HEK293T (cell line): ENCODE measurements around the gene CTR9.

Experiments used
- ARNT ChIP-seq: fragments of 450-650 bp; IDR thresholded peaks from 2 replicates; pipeline ENCODE4 v1.6.1; 2017; ENCODE audit warnings: mild to moderate bottlenecking
- BHLHE40 ChIP-seq: fragments of 450-650 bp; IDR thresholded peaks from 2 replicates; pipeline ENCODE4 v1.6.1; 2016; ENCODE audit warnings: mild to moderate bottlenecking, moderate library complexity, borderline replicate concordance
- CTBP1 ChIP-seq: fragments of 450-650 bp; IDR thresholded peaks from 2 replicates; pipeline ENCODE4 v1.6.1; 2016; ENCODE audit warnings: borderline replicate concordance
- ELF4 ChIP-seq: fragments of 450-650 bp; IDR thresholded peaks from 2 replicates; pipeline ENCODE4 v1.6.1; 2017; ENCODE audit warnings: antibody characterized with exemption
- FOXA1 ChIP-seq: fragments of 450-650 bp; IDR thresholded peaks from 2 replicates; pipeline ENCODE4 v1.6.1; 2016; ENCODE audit warnings: mild to moderate bottlenecking
- PKNOX1 ChIP-seq: fragments of 450-650 bp; IDR thresholded peaks from 2 replicates; pipeline ENCODE4 v1.6.1; 2016
- SP1 ChIP-seq: fragments of 450-650 bp; IDR thresholded peaks from 2 replicates; pipeline ENCODE4 v1.6.1; 2017

GRCh38 chr11:10730151-10730550 lies 20.9 kb upstream of the CTR9 start:
- TF ChIP-seq BHLHE40: no peak
- TF ChIP-seq FOXA1: no peak
- no peak for TF ChIP-seq SP1
- no peak for TF ChIP-seq ARNT
- TF ChIP-seq ELF4: no peak
- TF ChIP-seq PKNOX1: no peak
- no peak for TF ChIP-seq CTBP1
